HG03097 (cell line): ENCODE measurements around the gene ZIC5.
"Not testable (repeated sequence)": the region's sequence is repeated elsewhere in the genome, so short reads cannot be mapped to it uniquely, and the experiment has no call there.

Experiments used
- ATAC-seq: cut with Tn5 transposase; IDR thresholded peaks from one replicate; pipeline ENCODE4 v1.9.1; 2021; ENCODE audit not compliant: unreplicated experiment, low FRiP score

ZIC5 gene

GRCh38 chr13:99961636-99962035, 9.9 kb downstream of the ZIC5 start:
- no peak for ATAC-seq

GRCh38 chr13:99960663-99961311, 10.8 kb downstream of the ZIC5 start:
- no peak for ATAC-seq

GRCh38 chr13:99959540-99960230, 11.9 kb downstream of the ZIC5 start:
- ATAC-seq: no peak

GRCh38 chr13:99959127-99959539, 12.4 kb downstream of the ZIC5 start:
- ATAC-seq: no peak

- no peak for ATAC-seq
Measured at GRCh38 chr13:99958406-99959126, 13.0 kb downstream of the ZIC5 start.

- ATAC-seq: no peak
Measured at GRCh38 chr13:99956473-99957349, 14.9 kb downstream of the ZIC5 start.

- ATAC-seq: no peak
Measured at GRCh38 chr13:99955747-99956472, 15.7 kb downstream of the ZIC5 start.

GRCh38 chr13:99955107-99955746, 16.3 kb downstream of the ZIC5 start:
- no peak for ATAC-seq

GRCh38 chr13:99953138-99953755, 18.3 kb downstream of the ZIC5 start:
- ATAC-seq: no peak

- not testable (repeated sequence) for ATAC-seq
Measured at GRCh38 chr13:99951666-99952065, 19.9 kb downstream of the ZIC5 start.

GRCh38 chr13:99949679-99950413, 21.7 kb downstream of the ZIC5 start:
- ATAC-seq: no peak

GRCh38 chr13:99948907-99949678, 22.5 kb downstream of the ZIC5 start:
- no peak for ATAC-seq

GRCh38 chr13:99948411-99948810, 23.2 kb downstream of the ZIC5 start:
- no peak for ATAC-seq

- no peak for ATAC-seq
Measured at GRCh38 chr13:99947666-99948065, 23.9 kb downstream of the ZIC5 start.

GRCh38 chr13:99945515-99945914, 26.1 kb downstream of the ZIC5 start:
- not testable (repeated sequence) for ATAC-seq

- no peak for ATAC-seq
Measured at GRCh38 chr13:99944606-99945005, 27.0 kb downstream of the ZIC5 start.

GRCh38 chr13:99944102-99944501, 27.5 kb downstream of the ZIC5 start:
- ATAC-seq: no peak

GRCh38 chr13:99941911-99942310, 29.7 kb downstream of the ZIC5 start:
- no peak for ATAC-seq
